RWPE1 (cell line): Measurements from ENCODE around the gene UGP2.

Experiments
- CTCF ChIA-PET: fragments of 350-600 bp; sonication (Branson Sonifier 250); formaldehyde crosslinking; extraction: SDS; loops from one replicate; lab custom pipeline; 2021; lab: Yijun Ruan, JAX
- POLR2A ChIA-PET: fragments of 400-600 bp; formaldehyde crosslinking; extraction: SDS; loops from one replicate; lab custom pipeline; 2020; ENCODE audit warnings: antibody characterized with exemption; ENCODE audit not compliant: low non-redundant PET; lab: Yijun Ruan, JAX
- DNase-seq: peaks from one replicate; pipeline ENCODE4 v3.0.0; 2012; ENCODE audit warnings: low spot score
- H3K27ac ChIP-seq: fragments of 450-650 bp; 2 replicates; pipeline ENCODE4 v1.5.1; 2017
- CTCF ChIP-seq: fragments of 450-650 bp; conservative IDR thresholded peaks from 2 replicates; pipeline ENCODE4 v1.5.1; 2017; ENCODE audit warnings: low read depth, mild to moderate bottlenecking

UGP2 gene

GRCh38 chr2:63861220-63861822 lies 19.6 kb downstream of the UGP2 start:
- H3K27ac ChIP-seq = no peak overlapping the region
- POLR2A ChIA-PET = interaction anchor here (0.9 kb wide), 1 partner anchor 20 kb away, joined by 7 read pairs; the partner anchor contains the start of gene UGP2
- CTCF ChIA-PET = interaction anchor here (0.6 to 2.0 kb wide), 13 partner anchors 16 to 959 kb away, joined by 3 to 16 read pairs (median 4); no protein-coding TSS in a partner anchor
- peak; percentile 15 for DNase-seq
- peak; percentile 41; the same call in 1 of the 2 replicates for TF ChIP-seq CTCF

GRCh38 chr2:63862806-63863205 lies 21.1 kb downstream of the UGP2 start:
- TF ChIP-seq CTCF = no peak
- peak; percentile 66 for DNase-seq
- no peak overlapping the region for H3K27ac ChIP-seq
- ChIA-PET POLR2A (no interaction called here), CTCF (interaction anchor here (0.6 kb wide), 1 partner anchor 10 kb away, joined by 3 read pairs; no protein-coding TSS in a partner anchor)

- DNase-seq = no peak
- ChIA-PET POLR2A (no interaction called here), CTCF (no interaction called here)
- no peak for TF ChIP-seq CTCF
- no peak overlapping the region for H3K27ac ChIP-seq
Measured at GRCh38 chr2:63863707-63864106, 22.0 kb downstream of the UGP2 start.

- no peak overlapping the region for H3K27ac ChIP-seq
- POLR2A ChIA-PET = no interaction called here
- no peak for TF ChIP-seq CTCF
- CTCF ChIA-PET = interaction anchor here (0.6 kb wide), 1 partner anchor 154 kb away, joined by 5 read pairs; no protein-coding TSS in a partner anchor
- no peak for DNase-seq
Measured at GRCh38 chr2:63865159-63865799, 23.6 kb downstream of the UGP2 start.

- DNase-seq = no peak
- CTCF ChIA-PET = no interaction called here
- TF ChIP-seq CTCF = no peak
- H3K27ac ChIP-seq = no peak overlapping the region
- POLR2A ChIA-PET = no interaction called here
Measured at GRCh38 chr2:63866009-63866709, 24.5 kb downstream of the UGP2 start.

- DNase-seq = no peak
- CTCF ChIA-PET = interaction anchor here (0.6 kb wide), 1 partner anchor 26 kb away, joined by 3 read pairs; no protein-coding TSS in a partner anchor
- no peak for TF ChIP-seq CTCF
- POLR2A ChIA-PET = no interaction called here
- no peak overlapping the region for H3K27ac ChIP-seq
Measured at GRCh38 chr2:63870679-63871078, 29.0 kb downstream of the UGP2 start.
